Gastroesophageal sphincter (tissue), 3 donors: ENCODE data around the gene SEPTIN11.

Source experiments
- CTCF ChIP-seq, 4 experiments: fragments of 200-600 bp in 2 of 4; fragments of 450-650 bp in 2 of 4; sonication (generic) in 1 of 4; IDR thresholded peaks; one replicate each; pipeline ENCODE4 v1.5.1; 2017 to 2019; ENCODE audit warnings: antibody characterized with exemption in 4 of 4, mild to moderate bottlenecking in 2 of 4, moderate library complexity in 2 of 4
- EP300 ChIP-seq: sonication (generic); formaldehyde crosslinking; IDR thresholded peaks from one replicate; pipeline ENCODE4 v1.6.1; 2017; ENCODE audit warnings: antibody characterized with exemption, mild to moderate bottlenecking
- POLR2A ChIP-seq, 2 donors: fragments of 450-650 bp; IDR thresholded peaks; one replicate each; pipeline ENCODE4 v1.6.1; 2017; ENCODE audit warnings: antibody characterized with exemption in 2 of 2, mild to moderate bottlenecking in 2 of 2, moderate library complexity in 1 of 2

GRCh38 chr4:76930685-76931084 is 18.9 kb upstream of the SEPTIN11 start:
- no peak for TF ChIP-seq POLR2A (IDR thresholded peaks at IDR 0.05)
- TF ChIP-seq CTCF (IDR thresholded peaks at IDR 0.05), result no peak
- TF ChIP-seq EP300, result no peak
